DOHH2 (cell line): ENCODE data around the gene TOGARAM1.

Source experiments
- H3F3A ChIP-seq: fragments of 200-600 bp; sonication (generic), shearing (Covaris generic); 2 replicates; pipeline ENCODE4 v1.6.0; 2016; ENCODE audit warnings: antibody characterized with exemption, mild to moderate bottlenecking; ENCODE audit not compliant: control insufficient read depth, insufficient read depth
- H3K27ac ChIP-seq: fragments of 200-600 bp; sonication (generic); 2 replicates; pipeline ENCODE4 v1.5.1; 2014; ENCODE audit warnings: low read depth, mild to moderate bottlenecking, low read length, moderate library complexity
- H3K27me3 ChIP-seq: fragments of 200-600 bp; sonication (generic); 2 replicates; pipeline ENCODE4 v1.6.1; 2014; ENCODE audit warnings: mild to moderate bottlenecking, low read length, mixed read lengths; ENCODE audit not compliant: control insufficient read depth
- H3K36me3 ChIP-seq: fragments of 200-600 bp; sonication (generic); 2 replicates; pipeline ENCODE4 v1.6.1; 2014; ENCODE audit warnings: mild to moderate bottlenecking, low read length, moderate library complexity, mixed read lengths; ENCODE audit not compliant: control insufficient read depth
- H3K4me1 ChIP-seq: fragments of 200-600 bp; sonication (generic); 2 replicates; pipeline ENCODE4 v1.6.1; 2014; ENCODE audit warnings: mild to moderate bottlenecking, low read length, mixed read lengths; ENCODE audit not compliant: control insufficient read depth
- H3K4me2 ChIP-seq: fragments of 200-600 bp; sonication (generic); 2 replicates; pipeline ENCODE4 v1.6.0; 2014; ENCODE audit warnings: mild to moderate bottlenecking, low read length, moderate library complexity
- H3K4me3 ChIP-seq: fragments of 200-600 bp; sonication (generic); 2 replicates; pipeline ENCODE4 v1.5.1; 2014; ENCODE audit warnings: mild to moderate bottlenecking, low read length, mixed read lengths
- H3K79me2 ChIP-seq: fragments of 200-600 bp; sonication (generic); 2 replicates; pipeline ENCODE4 v1.6.1; 2014; ENCODE audit warnings: mild to moderate bottlenecking, low read length, mixed read lengths; ENCODE audit not compliant: control insufficient read depth
- H3K9me2 ChIP-seq: fragments of 200-600 bp; sonication (generic); replicated peaks from 2 replicates; pipeline ENCODE4 v1.6.1; 2014; ENCODE audit warnings: mild to moderate bottlenecking, low read length, mixed read lengths; ENCODE audit not compliant: control insufficient read depth
- H3K9me3 ChIP-seq: fragments of 200-600 bp; sonication (generic); 2 replicates; pipeline ENCODE4 v1.6.1; 2014; ENCODE audit warnings: antibody characterized with exemption, low read length, mixed read lengths; ENCODE audit not compliant: control insufficient read depth, insufficient read depth
- H4K20me1 ChIP-seq: fragments of 200-600 bp; sonication (generic); 2 replicates; pipeline ENCODE4 v1.6.0; 2014; ENCODE audit warnings: low read depth, mild to moderate bottlenecking, antibody characterized with exemption, low read length, moderate library complexity; ENCODE audit not compliant: control insufficient read depth, insufficient read depth
- CTCF ChIP-seq: fragments of 200-600 bp; sonication (generic); IDR thresholded peaks from one replicate; pipeline ENCODE4 v1.5.1; 2014; ENCODE audit warnings: antibody characterized with exemption, mild to moderate bottlenecking, low read depth, low read length; ENCODE audit not compliant: poor library complexity, severe bottlenecking
- EZH2phosphoT487 ChIP-seq: fragments of 200-600 bp; sonication (generic); IDR thresholded peaks from 2 replicates; pipeline ENCODE4 v1.6.1; 2017; ENCODE audit warnings: borderline replicate concordance, mild to moderate bottlenecking, antibody characterized with exemption, low read length, moderate library complexity, mixed read lengths

TOGARAM1 gene

GRCh38 chr14:44966601-44967336 is 4.8 kb downstream of the TOGARAM1 start:
- no peak overlapping the region for H3K27ac ChIP-seq
- 0 out of 2 replicates have a peak, but pooled peaks cover 2% of the 10 kb centered on the region for H4K20me1 ChIP-seq
- H3K4me3 ChIP-seq, result peak overlapping the region; percentile 63
- H3K79me2 ChIP-seq, result peaks cover 96% of the 10 kb centered on the region
- no peak for TF ChIP-seq EZH2phosphoT487
- TF ChIP-seq CTCF, result no peak
- H3K4me1 ChIP-seq, result peaks cover 20% of the 10 kb centered on the region
- no peaks in the 10 kb centered on the region for H3K27me3 ChIP-seq
- H3K9me2 ChIP-seq, result no peaks in the 10 kb centered on the region
- peaks cover 29% of the 10 kb centered on the region for H3K36me3 ChIP-seq
- peaks cover 2% of the 10 kb centered on the region; the same call in 1 of the 2 replicates for H3F3A ChIP-seq
- peaks cover 5% of the 10 kb centered on the region; the same call in 1 of the 2 replicates for H3K9me3 ChIP-seq
- H3K4me2 ChIP-seq, result peak overlapping the region; percentile 67

- H3K4me2 ChIP-seq, result 0 out of 2 replicates have a peak overlapping the region, but pooled peaks have one; percentile 5
- peaks cover 25% of the 10 kb centered on the region for H3K4me1 ChIP-seq
- peaks cover 5% of the 10 kb centered on the region; the same call in 1 of the 2 replicates for H3K9me3 ChIP-seq
- H4K20me1 ChIP-seq, result no peaks in the 10 kb centered on the region
- H3K27me3 ChIP-seq, result no peaks in the 10 kb centered on the region
- peaks cover 34% of the 10 kb centered on the region for H3K36me3 ChIP-seq
- TF ChIP-seq EZH2phosphoT487 (no peak), CTCF (no peak)
- no peaks in the 10 kb centered on the region for H3K9me2 ChIP-seq
- H3K4me3 ChIP-seq, result peak overlapping the region; percentile 14; the same call in 1 of the 2 replicates
- H3F3A ChIP-seq, result peaks cover 2% of the 10 kb centered on the region; the same call in 1 of the 2 replicates
- H3K27ac ChIP-seq, result no peak overlapping the region
- H3K79me2 ChIP-seq, result peaks cover 98% of the 10 kb centered on the region
Observed at GRCh38 chr14:44968714-44969113, 6.7 kb downstream of the TOGARAM1 start.

GRCh38 chr14:44970907-44971306 is 8.9 kb downstream of the TOGARAM1 start:
- H3K4me3 ChIP-seq, result no peak overlapping the region
- peaks cover 5% of the 10 kb centered on the region; the same call in 1 of the 2 replicates for H3K9me3 ChIP-seq
- H3K79me2 ChIP-seq, result peaks cover 98% of the 10 kb centered on the region
- H3K27ac ChIP-seq, result no peak overlapping the region
- no peak overlapping the region for H3K4me2 ChIP-seq
- H3K9me2 ChIP-seq, result no peaks in the 10 kb centered on the region
- peaks cover 30% of the 10 kb centered on the region for H3K36me3 ChIP-seq
- peaks cover 2% of the 10 kb centered on the region; the same call in 1 of the 2 replicates for H3F3A ChIP-seq
- H3K4me1 ChIP-seq, result peaks cover 25% of the 10 kb centered on the region
- no peak for TF ChIP-seq CTCF
- no peak for TF ChIP-seq EZH2phosphoT487
- H4K20me1 ChIP-seq, result no peaks in the 10 kb centered on the region
- no peaks in the 10 kb centered on the region for H3K27me3 ChIP-seq
